ENCODE measurements around the gene FUCA1.
"Not testable (repeated sequence)": the region's sequence is repeated elsewhere in the genome, so short reads cannot be mapped to it uniquely, and the experiment has no call there.

FUCA1 gene

DNA sequence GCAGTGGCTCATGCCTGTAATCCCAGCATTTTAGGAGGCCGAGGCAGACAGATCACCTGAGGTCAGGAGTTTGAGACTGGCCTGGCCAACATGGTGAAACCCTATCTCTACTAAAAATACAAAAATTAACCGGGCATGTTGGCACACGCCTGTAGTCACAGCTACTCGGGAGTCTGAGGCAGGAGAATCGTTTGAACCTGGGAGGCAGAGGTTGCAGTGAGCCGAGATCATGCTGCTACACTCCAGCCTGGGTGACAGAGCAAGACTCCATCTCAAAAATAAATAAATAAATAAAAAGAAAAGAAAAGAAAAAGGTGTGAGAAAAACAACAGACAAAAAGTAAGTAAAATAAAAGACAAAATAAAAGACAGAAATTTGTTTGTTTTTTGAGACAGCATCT, 33.9 kb downstream of the FUCA1 start:
- DNase-seq: not testable (repeated sequence)

DNA sequence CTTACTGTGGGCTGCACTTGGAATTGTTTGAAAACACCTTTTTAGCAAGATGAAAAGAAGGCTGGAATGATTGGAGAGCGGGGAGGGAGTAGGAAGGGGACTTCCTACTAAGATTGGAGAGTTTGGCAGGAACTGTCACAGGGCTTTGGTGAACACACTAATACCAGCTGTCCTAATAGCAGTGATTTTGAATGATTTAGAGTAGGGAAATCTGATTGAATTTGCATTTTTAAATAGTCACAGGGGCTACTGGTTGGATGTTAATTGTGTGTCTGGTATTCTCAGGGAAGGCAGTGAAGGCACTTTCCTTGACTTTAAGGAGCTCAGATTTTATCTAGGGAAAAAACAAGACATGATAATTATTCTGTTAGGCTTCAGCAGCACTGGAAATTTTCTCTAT, 40.4 kb downstream of the FUCA1 start:
- no peak for DNase-seq

DNA sequence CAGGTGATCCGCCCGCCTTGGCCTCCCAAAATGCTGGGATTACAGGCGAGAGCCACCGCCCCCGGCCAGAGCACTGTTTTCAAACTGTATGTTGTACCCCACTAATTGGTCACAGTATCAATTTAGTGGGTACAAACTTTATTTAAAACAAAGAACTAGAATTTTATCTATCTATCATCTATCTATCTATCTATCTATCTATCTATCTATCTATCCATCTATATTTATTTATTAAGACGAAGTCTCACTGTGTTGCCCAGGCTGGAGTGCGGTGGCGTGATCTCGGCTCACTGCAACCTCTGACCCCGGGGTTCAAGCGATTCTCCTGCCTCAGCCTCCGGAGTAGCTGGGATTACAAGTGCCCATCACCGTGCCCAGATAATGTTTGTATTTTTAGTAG, 41.5 kb downstream of the FUCA1 start:
- DNase-seq: not testable (repeated sequence)

DNA sequence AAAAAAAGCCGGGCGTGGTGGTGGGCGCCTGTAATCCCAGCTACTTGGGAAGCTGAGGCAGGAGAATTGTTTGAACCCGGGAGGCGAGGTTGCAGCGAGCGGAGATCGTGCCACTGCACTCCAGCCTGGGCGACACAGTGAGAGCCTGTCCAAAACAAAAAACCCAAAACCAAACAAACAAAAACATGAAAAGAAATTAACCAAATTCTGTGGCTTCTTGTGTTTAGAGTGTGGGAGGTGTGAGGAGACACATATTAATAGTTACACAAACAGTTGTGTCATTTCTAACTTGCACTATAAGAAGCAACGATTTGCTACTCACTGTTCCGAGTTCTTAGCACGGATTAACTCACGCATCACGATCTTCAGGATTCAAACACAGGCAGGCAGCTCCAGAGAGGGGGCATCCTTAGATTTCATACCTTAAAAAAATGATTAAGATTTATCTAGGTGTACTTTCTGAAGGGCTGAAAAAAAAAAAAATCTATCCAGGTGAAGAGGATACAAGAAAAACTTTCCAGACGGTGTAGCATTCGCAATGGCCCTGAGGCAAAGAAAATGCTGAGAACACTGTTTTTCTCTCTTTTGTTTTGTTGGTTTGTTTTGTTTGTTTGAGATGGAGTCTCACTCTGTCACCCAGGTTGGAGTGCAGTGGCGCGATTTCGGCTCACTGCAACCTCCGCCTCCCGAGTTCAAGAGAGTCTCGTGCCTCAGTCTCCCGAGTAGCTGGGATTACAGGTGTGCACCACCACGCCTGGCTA, 42.1 kb downstream of the FUCA1 start:
- DNase-seq: no peak

DNA sequence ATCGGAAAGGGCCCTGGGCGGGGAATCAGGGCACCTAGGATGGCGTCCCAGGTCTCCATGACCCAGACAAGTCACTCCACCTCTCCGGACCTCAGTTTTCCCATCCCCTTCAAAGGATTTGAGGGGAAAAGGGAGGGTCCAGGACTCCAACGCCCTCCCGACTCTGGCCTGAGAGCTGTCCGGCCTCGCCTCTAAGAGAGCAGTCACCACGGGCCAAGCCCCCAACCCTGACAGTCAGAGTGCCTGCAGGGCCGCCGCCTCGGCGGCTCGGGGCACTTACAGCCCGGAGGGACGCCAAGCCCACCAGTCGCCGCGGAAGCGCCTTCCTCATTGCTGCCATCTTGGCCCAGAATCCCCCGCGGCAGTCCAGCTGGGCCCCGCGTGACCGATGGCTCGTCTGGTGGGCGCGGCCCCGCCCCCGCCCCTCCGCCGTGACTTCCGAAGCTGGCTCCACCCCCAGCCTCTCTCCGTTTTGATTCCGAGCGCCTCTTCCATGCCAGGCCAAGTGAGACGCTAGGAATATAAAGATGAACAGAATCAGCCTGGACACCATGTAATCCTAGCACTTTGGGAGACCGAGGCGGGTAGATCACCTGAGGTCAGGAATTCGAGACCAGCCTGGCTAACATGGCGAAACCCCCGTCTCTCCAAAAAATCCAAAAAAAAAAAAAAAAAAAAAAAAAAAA, 42.9 kb downstream of the FUCA1 start, which contains the start of gene HMGCL:
HMGCL (minus strand) TSS at position 354 of the 686 bp plus-strand sequence; CDS start at position 340, 14 bp downstream.
- DNase-seq: peak; percentile 35

DNA sequence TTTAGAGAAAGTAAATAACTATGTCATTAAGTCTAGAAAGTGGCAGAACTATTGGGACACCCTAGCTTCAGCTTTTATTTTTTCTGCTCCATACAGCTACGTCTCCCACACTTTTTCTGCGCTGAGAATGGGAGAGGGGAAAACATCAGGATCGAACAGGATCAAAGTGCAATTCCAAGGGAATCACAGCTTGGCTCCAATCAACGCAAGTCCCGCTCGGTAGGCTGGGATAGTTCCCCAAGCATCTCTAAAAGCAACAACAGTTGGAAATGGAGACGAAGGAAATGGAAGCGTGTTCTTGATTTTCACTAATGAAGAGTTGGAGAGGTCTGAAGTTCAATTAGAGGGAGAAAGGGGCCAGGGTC, 43.4 kb downstream of the FUCA1 start:
- DNase-seq: no peak

DNA sequence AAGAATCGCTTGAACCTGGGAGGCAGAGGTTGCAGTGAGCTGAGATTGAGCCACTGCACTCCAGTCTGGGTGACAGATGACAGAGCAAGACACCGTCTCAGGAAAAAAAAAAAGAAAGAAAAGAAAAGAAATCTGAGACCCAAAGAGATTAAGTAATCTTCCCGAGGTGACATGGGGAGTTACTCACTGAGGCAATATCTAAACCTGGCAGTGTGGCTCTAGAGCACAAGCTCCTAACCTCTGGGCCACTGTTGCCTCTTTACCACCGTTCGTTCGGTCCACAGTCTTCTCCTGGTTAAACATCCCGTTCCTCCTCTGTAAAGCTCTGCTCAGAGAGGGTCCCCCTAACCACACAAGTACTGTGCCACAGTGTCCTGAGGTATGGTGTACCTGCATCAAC, 44.3 kb downstream of the FUCA1 start:
- no peak for DNase-seq

DNA sequence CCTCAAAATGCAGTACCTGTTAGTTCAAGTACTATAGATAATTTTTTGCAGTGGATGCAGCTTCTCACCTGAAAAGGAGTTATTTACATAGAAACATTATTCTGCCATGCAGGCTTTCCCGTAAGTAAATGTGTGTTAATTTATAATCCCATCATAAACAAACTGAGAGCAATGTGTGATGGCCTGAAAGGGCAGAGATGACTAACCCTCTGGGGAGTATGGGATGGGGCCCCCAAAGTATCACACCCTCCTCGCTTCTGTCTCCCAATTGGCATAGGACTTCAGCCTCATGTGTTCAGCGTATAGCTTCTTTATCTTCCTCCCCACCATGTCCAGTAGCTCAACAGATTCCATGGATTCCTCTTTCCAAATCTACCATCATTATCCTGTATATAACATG, 50.5 kb downstream of the FUCA1 start:
- no peak for DNase-seq

DNA sequence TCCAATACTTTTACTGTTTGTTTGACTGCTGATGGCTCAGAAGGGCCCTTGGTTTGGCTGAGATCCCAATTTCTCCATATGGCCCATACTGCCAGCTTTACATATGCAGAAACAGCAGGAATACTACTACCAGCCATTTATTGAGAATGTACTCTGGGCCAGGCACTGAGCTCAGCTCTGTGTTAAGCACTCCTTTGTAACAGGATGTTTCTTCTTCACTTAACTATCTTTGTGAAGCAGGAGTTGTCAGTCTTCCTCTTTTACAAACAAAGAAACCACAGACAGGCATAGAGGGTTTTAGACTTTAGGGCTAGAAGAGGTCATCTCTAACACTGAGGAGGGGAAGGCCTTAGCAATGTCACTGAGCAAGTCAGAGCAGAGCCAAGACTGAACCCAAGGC, 51.2 kb downstream of the FUCA1 start:
- no peak for DNase-seq

DNA sequence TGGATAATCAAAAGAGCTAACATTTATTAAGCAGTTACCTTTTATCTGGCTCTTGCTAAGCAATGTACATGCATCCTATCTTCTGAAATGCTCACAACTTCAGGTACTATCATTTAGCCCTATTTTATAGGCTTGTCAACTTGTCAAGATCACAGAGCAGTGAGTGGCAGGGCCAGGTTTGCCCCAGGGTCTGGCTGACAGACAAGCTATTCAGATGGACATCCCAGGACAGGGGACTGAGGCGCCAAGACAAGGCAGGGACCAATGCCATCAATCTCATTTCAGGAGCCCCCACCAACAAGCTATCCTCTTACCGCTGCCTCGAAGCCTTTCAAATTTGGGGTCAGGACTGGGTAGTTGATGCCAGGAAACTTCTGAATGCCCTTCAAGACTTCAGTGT, 51.7 kb downstream of the FUCA1 start:
- DNase-seq: no peak

DNA sequence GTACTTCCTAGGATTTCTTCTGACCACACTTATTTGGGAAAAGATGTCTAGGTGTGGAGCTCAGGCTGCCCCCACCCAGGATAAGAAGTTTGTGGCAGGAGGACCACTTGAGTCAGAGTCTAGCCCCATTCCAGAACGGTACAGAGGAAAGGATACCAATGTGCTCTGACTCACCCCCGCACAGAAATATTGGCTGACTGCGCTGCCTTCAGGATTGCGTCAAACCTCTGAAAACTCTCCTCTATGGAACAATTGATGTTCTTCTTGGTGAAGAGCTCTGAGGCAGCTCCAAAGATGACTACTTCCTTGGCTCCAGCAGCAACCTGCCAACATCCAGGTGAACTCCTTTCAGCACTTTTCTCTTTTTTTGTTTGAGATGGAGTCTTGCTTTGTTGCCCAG, 54.1 kb downstream of the FUCA1 start:
- no peak for DNase-seq

DNA sequence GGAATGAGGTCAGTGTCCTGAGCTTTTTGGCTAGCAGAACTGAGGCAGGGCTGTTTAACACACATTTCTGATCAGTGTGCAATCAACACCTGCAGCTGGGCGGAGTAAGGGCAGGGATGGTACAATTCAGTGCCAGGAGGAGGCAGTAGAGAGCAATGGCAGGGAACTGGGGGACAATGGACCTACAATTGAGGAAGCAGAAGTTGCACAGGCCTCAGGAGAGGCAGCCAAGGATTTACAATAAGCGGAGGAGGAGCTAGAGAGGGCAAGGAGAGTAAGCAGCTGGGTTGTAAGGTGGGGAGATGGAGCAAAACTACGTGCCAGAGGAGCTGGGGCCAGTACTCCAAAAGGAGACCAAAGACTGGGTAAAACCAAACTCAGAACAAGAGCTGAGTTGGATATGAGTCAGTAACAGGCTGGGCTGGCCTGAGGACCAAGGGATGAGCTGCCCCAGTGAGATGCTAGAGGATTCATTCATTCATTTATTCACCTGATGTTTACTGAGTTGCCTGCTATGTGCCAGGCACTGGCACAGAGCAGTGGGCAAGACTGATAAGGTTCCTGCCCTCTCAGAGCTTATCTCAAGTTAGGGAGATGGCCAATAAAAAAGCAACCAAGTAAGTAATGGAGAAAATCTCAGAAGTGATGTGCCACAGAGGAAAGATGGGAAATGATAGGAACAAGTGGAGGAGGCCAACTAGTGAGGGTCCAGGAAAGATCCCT, 57.1 kb downstream of the FUCA1 start:
- no peak for DNase-seq

DNA sequence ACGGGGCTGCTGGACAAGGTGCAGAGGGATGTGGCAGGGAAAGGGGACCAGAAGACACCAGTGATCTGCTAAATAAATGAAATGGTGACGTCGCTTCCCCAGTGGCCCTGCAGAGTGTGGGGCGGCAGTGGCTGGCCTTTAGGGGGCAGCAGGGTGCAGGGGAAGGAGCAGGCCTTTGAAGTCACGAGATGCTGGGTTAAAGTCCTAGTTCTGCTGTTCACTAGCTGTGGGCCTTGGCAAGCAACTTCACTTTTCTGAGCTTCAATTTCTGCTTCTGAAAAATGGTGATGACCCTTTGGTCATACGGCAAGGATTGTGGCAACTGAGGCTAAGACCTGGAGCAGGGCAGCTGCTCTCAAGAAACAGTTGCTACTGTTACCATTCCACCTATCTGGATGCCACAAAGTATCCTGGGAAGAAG, 58.3 kb downstream of the FUCA1 start:
- peak; percentile 64 for DNase-seq

DNA sequence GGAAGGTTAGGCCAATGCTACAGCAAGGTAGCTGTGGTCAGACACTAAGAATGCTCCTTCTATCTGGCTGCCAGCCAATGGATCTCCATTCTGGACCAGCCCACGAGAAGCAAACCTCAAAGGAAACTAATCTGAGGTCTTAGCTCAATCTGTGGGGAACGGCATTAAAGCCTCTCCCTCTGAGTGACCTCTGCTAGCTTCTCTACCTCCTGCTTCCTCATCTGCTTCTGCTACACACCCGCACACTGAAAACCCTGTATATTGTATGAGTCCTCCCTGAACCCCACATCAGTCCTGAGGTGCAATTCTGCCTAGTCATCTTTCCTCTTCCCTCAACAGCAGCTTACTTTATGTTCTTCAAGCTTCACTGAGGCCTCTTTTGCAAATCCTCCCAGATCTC, 60.6 kb downstream of the FUCA1 start:
- no peak for DNase-seq

DNA sequence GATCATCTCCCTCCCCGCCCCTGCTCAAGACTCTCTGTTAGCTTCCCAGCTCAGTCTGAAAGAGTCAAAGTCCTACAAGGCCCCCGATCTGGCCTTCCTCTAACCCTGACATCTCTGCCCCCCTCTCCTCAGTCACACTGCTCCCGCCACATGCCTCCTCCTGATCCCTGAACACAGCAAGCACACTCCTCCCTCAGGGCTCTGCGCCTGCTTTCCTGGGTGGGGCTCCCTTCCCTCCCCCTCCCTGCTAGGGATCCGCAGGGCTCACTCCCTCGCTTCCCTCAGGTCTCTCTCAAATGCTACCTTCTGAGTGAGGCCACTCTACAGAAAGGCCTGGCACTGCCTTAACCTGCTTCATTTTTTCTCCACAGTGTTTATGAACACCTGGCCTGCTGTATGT, 61.8 kb downstream of the FUCA1 start:
- DNase-seq: no peak

DNA sequence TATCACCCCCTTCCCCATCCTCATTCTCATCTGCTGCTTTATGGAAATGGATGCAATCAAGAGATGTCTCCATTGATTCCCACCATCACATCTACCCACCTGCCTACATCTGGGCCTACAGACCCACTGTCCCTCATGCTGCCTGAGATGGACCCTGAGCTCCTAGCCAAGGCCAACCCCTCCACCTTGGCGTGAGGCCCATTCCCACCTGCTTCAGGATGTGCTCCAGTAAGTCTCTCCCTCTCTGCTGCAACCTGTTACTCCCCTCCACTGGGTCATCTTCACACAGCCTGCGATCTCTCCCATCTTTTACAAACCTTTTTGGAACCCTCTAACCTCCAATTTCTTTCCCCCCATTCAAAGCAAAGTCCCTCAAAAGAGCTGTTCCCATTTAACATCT, 63.1 kb downstream of the FUCA1 start:
- no peak for DNase-seq

DNA sequence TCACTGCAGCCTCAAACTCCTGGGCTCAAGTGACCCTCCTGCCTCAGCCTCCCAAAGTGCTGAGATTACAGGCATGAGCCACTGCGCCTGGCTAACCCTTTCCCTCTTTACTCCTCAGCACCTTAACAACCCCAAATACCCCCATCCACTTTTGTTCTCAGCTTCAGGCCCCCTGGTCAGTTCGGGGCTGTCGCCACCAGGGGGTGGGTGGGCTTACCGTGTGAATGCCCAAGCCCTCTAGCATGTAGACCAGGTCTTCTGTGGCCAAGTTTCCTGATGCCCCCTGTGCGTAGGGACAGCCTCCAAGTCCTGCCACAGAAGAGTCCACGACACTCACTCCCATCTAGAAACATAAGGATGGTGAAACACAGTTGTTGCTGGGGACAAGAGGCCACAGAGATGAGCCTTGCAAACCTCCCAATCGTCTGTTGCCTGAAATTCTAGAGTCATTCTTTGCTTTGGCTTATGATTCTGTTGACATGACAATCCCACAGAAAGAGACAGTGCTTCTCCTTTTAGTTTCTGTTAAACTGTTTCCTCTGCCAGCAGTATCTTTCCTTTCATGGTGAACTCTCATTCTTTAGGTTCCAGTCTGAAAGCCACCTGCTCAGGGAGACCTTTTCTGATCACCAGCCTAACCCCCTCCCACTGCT, 63.8 kb downstream of the FUCA1 start:
- DNase-seq: no peak

DNA sequence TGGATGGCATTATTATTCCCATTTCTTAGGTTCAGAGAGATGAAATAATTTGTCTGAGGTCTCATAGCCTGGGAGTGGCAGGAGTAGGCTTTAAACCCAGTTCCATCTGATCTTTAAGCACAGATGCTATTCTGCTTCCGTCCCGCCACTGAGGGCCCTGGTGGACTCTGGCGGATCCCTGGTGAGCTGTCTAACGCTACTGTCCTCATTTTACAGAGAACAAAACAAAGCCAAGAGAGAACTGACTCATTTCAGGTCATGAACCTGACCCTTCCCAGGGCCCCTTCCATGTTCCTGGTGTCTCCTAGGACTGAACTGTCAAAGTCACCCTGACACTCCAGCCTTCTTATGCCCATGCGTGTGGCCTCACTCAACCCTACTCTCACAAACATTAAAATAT, 64.4 kb downstream of the FUCA1 start:
- no peak for DNase-seq

DNA sequence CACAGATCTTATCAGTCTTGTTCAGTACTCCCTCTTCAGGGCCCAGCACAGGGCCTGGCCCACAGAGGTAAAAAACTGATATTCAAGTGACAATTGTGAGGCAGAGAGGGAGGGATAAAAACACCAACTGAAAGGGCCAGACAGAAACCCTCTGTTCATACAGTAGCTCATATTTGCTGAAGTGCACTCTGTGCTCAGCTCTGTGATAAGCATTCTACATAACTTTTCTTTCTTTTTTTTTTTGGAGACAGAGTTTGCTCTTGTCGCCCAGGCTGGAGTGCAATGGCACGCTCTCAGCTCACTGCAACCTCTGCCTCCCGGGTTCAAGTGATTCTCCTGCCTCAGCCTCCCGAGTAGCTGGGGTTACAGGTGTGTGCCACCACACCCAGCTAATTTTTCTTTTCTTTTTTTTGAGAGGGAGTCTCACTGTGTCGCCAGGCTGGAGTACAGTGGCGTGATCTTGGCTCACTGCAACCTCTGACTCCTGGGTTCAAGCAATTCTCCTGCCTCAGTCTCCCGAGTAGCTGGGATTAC, 65.2 kb downstream of the FUCA1 start:
- DNase-seq: not testable (repeated sequence)

DNA sequence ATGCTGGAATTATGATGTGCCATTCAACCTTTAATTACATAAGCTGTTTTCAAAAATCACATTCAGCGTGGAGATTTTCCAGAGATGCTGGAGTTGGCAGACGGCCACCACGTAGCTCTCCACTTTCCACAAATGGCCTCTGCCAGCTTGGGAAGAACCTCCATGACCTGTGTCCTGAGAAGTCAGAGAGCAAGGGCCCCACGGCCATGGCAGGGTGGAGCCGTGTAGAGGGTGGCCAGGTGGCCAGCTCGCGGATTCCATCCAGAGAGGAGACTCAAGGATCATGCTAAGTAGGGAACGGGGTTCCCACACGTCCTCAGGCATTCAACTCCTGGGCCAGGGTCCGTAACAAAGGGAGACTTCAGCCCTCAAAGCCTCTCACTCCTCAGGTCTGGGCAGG, 66.2 kb downstream of the FUCA1 start:
- no peak for DNase-seq

DNA sequence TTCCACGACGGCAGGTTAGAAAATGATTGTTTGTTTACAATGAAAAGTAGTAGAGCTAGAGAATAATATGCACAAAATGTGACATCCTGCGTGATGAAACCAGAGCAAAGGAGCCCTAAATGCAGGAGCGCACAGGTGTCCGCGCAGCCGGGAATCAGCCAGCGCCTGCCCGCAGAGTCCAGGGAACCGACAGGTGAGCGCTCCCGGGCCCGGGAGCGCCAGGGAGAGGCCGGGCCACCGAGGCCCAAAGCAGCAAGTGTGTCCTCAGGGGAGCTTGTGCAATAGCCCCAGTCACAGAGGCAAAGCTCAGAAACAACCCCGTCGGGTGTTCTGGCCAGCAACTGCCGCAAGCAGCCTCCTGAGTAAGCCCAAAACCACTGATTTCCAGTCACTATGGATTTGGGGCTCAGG, 66.7 kb downstream of the FUCA1 start:
- DNase-seq: no peak

DNA sequence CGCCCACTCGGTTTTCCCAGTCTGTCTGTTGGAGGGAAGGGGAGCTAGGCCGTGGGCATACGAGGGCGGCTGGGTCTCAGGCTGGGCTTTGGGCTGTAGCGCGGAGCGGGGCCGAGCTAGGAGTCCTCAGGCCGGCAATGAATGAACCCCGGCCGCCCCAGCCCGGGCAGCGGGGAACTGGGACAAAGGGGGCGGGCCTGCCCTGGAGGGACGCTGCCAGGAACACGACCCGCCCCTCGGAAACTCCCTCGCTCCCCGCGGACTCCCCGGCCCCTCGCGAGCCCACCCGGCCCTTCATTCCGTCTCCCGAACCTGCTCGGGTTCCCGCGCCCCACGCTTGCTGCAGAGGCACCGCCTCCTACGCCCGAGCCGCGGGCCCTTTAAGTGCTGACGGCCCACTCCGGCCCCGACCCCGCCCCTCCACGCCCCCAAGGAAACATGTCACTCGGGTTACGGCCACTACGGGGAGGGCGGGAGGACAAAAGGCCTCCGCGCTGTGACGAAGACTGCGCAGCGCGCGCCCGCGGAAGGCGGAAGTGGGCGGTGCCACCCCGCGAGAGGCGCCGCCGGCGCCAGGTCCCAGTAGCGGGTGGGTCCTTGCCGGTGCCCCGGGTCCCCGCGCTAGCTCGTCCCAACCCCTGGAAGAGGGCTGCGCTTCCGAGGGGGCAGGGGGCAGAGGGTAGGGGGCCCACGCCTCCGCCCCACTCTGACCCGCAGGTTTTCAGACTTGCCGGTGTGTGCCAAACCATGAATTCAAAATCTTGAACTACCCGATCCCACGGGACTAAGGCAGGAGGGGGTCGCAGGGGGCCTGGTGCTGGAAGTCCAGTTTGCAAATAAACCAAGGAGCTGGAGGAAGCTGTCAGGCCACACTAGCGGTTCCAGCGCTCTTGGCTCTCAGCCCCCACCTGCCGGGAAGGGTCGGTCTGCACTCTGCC, 67.4 kb downstream of the FUCA1 start, which contains the start of gene GALE:
GALE (minus strand) TSS at position 355 of the 938 bp plus-strand sequence. CDS start 1,747 bp downstream, outside the sequence.
- peak; percentile 54 for DNase-seq

Data from NCI-H2029 treated with DMSO at 0.1 percent for 48 hours (cell line).